Measurements from ENCODE around the gene EML5. TPM values are rescaled to one million over a fixed set of nuclear protein-coding genes. Genes with fewer than 3 reads are reported as not detected.
"Not testable (repeated sequence)": the region's sequence is repeated elsewhere in the genome, so short reads cannot be mapped to it uniquely, and the experiment has no call there.

Gene EML5
- total and polyA plus RNA-seq, 7 experiments from 2014 or later, result 0.40 to 6.4 (median 3.3) TPM

- POLR2A ChIA-PET, result not testable (repeated sequence)
Measured at GRCh38 chr14:88789573-88789972, 3.2 kb downstream of the EML5 start.

GRCh38 chr14:88786715-88787114, 6.0 kb downstream of the EML5 start:
- peaks cover 11 to 41% (median 23%) of the 10 kb centered on the region in 11 donors for H3K9me3 Mint-ChIP-seq
- peaks cover 0 to 20% (median 5%) of the 10 kb centered on the region in 5 donors for H3K27me3 Mint-ChIP-seq
- H3K4me3 Mint-ChIP-seq, result no peak overlapping the region
- no peaks in the 10 kb centered on the region for H3K27me3 ChIP-seq (ENCODE audit: control insufficient read depth in 2 of 2, insufficient read depth in 2 of 2, low read length in 2 of 2)
- H3K4me3 ChIP-seq (ENCODE audit: low read length), result no peak overlapping the region
- ChIA-PET CTCF (no interaction called here), POLR2A (no interaction called here)
- no peak for ATAC-seq
- H3K4me1 Mint-ChIP-seq, result peaks cover 5 to 30% (median 17%) of the 10 kb centered on the region in 7 donors
- H3K4me1 ChIP-seq (ENCODE audit: control insufficient read depth in 2 of 2, insufficient read depth in 2 of 2, low read length in 2 of 2), result peaks cover 7% of the 10 kb centered on the region in 2 donors
- H3K36me3 Mint-ChIP-seq, result peaks cover 11 to 34% (median 23%) of the 10 kb centered on the region in 5 donors
- no peak for DNase-seq
- no peak overlapping the region for H3K27ac Mint-ChIP-seq
- H3K9me3 ChIP-seq (ENCODE audit: control insufficient read depth in 2 of 3, low read length in 3 of 3), result peaks cover 0 to 11% (median 10%) of the 10 kb centered on the region in 3 experiments
- intact Hi-C loops (cut with micrococcal nuclease), result no loop called here
- no peaks in the 10 kb centered on the region for H3K36me3 ChIP-seq (ENCODE audit: control insufficient read depth in 2 of 3, insufficient read depth in 3 of 3, low read length in 3 of 3)
- H3K27ac ChIP-seq (ENCODE audit: low read depth, low read length), result no peak overlapping the region

More at GRCh38 chr14:88789573-88789972, 3.2 kb downstream of the EML5 start:
- H3K9me3 ChIP-seq (ENCODE audit: control insufficient read depth in 2 of 3, low read length in 3 of 3); intact Hi-C loops (cut with micrococcal nuclease); CTCF ChIA-PET; H3K27ac ChIP-seq (ENCODE audit: low read depth, low read length); H3K4me3 Mint-ChIP-seq; DNase-seq; H3K27ac Mint-ChIP-seq; H3K36me3 ChIP-seq (ENCODE audit: control insufficient read depth in 2 of 3, insufficient read depth in 3 of 3, low read length in 3 of 3); H3K27me3 ChIP-seq (ENCODE audit: control insufficient read depth in 2 of 2, insufficient read depth in 2 of 2, low read length in 2 of 2); H3K4me3 ChIP-seq (ENCODE audit: low read length); ATAC-seq: not testable (repeated sequence)
- peaks cover 0 to 15% (median 4%) of the 10 kb centered on the region in 11 donors for H3K9me3 Mint-ChIP-seq
- H3K36me3 Mint-ChIP-seq, result peaks cover 2 to 13% (median 7%) of the 10 kb centered on the region in 5 donors
- peaks cover 7 to 10% of the 10 kb centered on the region in 2 donors for H3K4me1 ChIP-seq (ENCODE audit: control insufficient read depth in 2 of 2, insufficient read depth in 2 of 2, low read length in 2 of 2)
- H3K27me3 Mint-ChIP-seq, result peaks cover 0 to 29% (median 5%) of the 10 kb centered on the region in 5 donors
- H3K4me1 Mint-ChIP-seq, result peaks cover 11 to 36% (median 19%) of the 10 kb centered on the region in 7 donors

GRCh38 chr14:88785911-88786310, 6.8 kb downstream of the EML5 start:
- peaks cover 0 to 3% of the 10 kb centered on the region in 2 donors for H3K4me1 ChIP-seq (ENCODE audit: control insufficient read depth in 2 of 2, insufficient read depth in 2 of 2, low read length in 2 of 2)
- intact Hi-C loops (cut with micrococcal nuclease), result no loop called here
- Mint-ChIP-seq H3K27ac (peak overlapping the region in 1 of 9 donors; percentile 60), H3K4me3 (no peak overlapping the region), H3K9me3 (peaks cover 12 to 44% (median 23%) of the 10 kb centered on the region in 11 donors), H3K36me3 (peaks cover 11 to 42% (median 29%) of the 10 kb centered on the region in 5 donors), H3K27me3 (peaks cover 0 to 18% (median 5%) of the 10 kb centered on the region in 5 donors), H3K4me1 (peaks cover 2 to 22% (median 9%) of the 10 kb centered on the region in 7 donors)
- H3K9me3 ChIP-seq (ENCODE audit: control insufficient read depth in 2 of 3, low read length in 3 of 3), result peaks cover 0 to 11% (median 10%) of the 10 kb centered on the region in 3 experiments
- H3K27ac ChIP-seq (ENCODE audit: low read depth, low read length), result no peak overlapping the region
- no peak for ATAC-seq
- DNase-seq, result no peak
- ChIA-PET CTCF (no interaction called here), POLR2A (no interaction called here)
- no peak overlapping the region for H3K4me3 ChIP-seq (ENCODE audit: low read length)
- no peaks in the 10 kb centered on the region for H3K27me3 ChIP-seq (ENCODE audit: control insufficient read depth in 2 of 2, insufficient read depth in 2 of 2, low read length in 2 of 2)
- no peaks in the 10 kb centered on the region for H3K36me3 ChIP-seq (ENCODE audit: control insufficient read depth in 2 of 3, insufficient read depth in 3 of 3, low read length in 3 of 3)

- H3K27ac Mint-ChIP-seq, result no peak overlapping the region
- H3K4me3 ChIP-seq (ENCODE audit: low read length), result no peak overlapping the region
- ATAC-seq (no peak), DNase-seq (no peak)
- H3K27ac ChIP-seq (ENCODE audit: low read depth, low read length), result no peak overlapping the region
- H3K27me3 Mint-ChIP-seq, result no peaks in the 10 kb centered on the region
- H3K36me3 ChIP-seq (ENCODE audit: control insufficient read depth in 2 of 3, insufficient read depth in 3 of 3, low read length in 3 of 3), result no peaks in the 10 kb centered on the region
- peaks cover 0 to 16% (median 4%) of the 10 kb centered on the region in 7 donors for H3K4me1 Mint-ChIP-seq
- no peak overlapping the region for H3K4me3 Mint-ChIP-seq
- intact Hi-C loops (cut with micrococcal nuclease), result no loop called here
- H3K9me3 Mint-ChIP-seq, result peaks cover 0 to 4% (median 0%) of the 10 kb centered on the region in 11 donors
- no peaks in the 10 kb centered on the region for H3K27me3 ChIP-seq (ENCODE audit: control insufficient read depth in 2 of 2, insufficient read depth in 2 of 2, low read length in 2 of 2)
- H3K9me3 ChIP-seq (ENCODE audit: control insufficient read depth in 2 of 3, low read length in 3 of 3), result no peaks in the 10 kb centered on the region
- POLR2A ChIA-PET, result no interaction called here
- H3K36me3 Mint-ChIP-seq, result peaks cover 0 to 24% (median 12%) of the 10 kb centered on the region in 5 donors
- CTCF ChIA-PET, result interaction anchor here (1.6 kb wide), 1 partner anchor 18 kb away, joined by 3 read pairs; the partner anchor contains the start of gene EML5
- no peaks in the 10 kb centered on the region for H3K4me1 ChIP-seq (ENCODE audit: control insufficient read depth in 2 of 2, insufficient read depth in 2 of 2, low read length in 2 of 2)
Measured at GRCh38 chr14:88775532-88775931, 17.2 kb downstream of the EML5 start.

- peaks cover 0 to 40% (median 16%) of the 10 kb centered on the region in 11 donors for H3K9me3 Mint-ChIP-seq
- H3K27me3 Mint-ChIP-seq, result no peaks in the 10 kb centered on the region
- Histone ChIP-seq H3K4me3 (ENCODE audit: low read length) (no peak overlapping the region), H3K27ac (ENCODE audit: low read depth, low read length) (no peak overlapping the region), H3K9me3 (ENCODE audit: control insufficient read depth in 2 of 3, low read length in 3 of 3) (peaks cover 0 to 6% (median 6%) of the 10 kb centered on the region in 3 experiments), H3K27me3 (ENCODE audit: control insufficient read depth in 2 of 2, insufficient read depth in 2 of 2, low read length in 2 of 2) (no peaks in the 10 kb centered on the region), H3K36me3 (ENCODE audit: control insufficient read depth in 2 of 3, insufficient read depth in 3 of 3, low read length in 3 of 3) (no peaks in the 10 kb centered on the region), H3K4me1 (ENCODE audit: control insufficient read depth in 2 of 2, insufficient read depth in 2 of 2, low read length in 2 of 2) (no peaks in the 10 kb centered on the region)
- H3K36me3 Mint-ChIP-seq, result peaks cover 4 to 32% (median 22%) of the 10 kb centered on the region in 5 donors
- ChIA-PET POLR2A (no interaction called here), CTCF (no interaction called here)
- DNase-seq (no peak), ATAC-seq (no peak)
- H3K27ac Mint-ChIP-seq, result no peak overlapping the region
- intact Hi-C loops (cut with micrococcal nuclease), result no loop called here
- H3K4me1 Mint-ChIP-seq, result peaks cover 0 to 4% (median 0%) of the 10 kb centered on the region in 7 donors
- H3K4me3 Mint-ChIP-seq, result no peak overlapping the region
Measured at GRCh38 chr14:88770736-88771135, 22.0 kb downstream of the EML5 start.

- Mint-ChIP-seq H3K27me3 (no peaks in the 10 kb centered on the region), H3K36me3 (peaks cover 0 to 39% (median 32%) of the 10 kb centered on the region in 5 donors), H3K4me3 (no peak overlapping the region), H3K4me1 (peaks cover 0 to 1% (median 0%) of the 10 kb centered on the region in 7 donors), H3K9me3 (peaks cover 0 to 75% (median 27%) of the 10 kb centered on the region in 11 donors), H3K27ac (no peak overlapping the region)
- H3K9me3 ChIP-seq (ENCODE audit: control insufficient read depth in 2 of 3, low read length in 3 of 3), result peaks cover 0 to 6% (median 6%) of the 10 kb centered on the region in 3 experiments
- DNase-seq, result no peak
- no peak for ATAC-seq
- H3K27ac ChIP-seq (ENCODE audit: low read depth, low read length), result no peak overlapping the region
- H3K27me3 ChIP-seq (ENCODE audit: control insufficient read depth in 2 of 2, insufficient read depth in 2 of 2, low read length in 2 of 2), result no peaks in the 10 kb centered on the region
- H3K4me3 ChIP-seq (ENCODE audit: low read length), result no peak overlapping the region
- POLR2A ChIA-PET, result no interaction called here
- no peaks in the 10 kb centered on the region for H3K36me3 ChIP-seq (ENCODE audit: control insufficient read depth in 2 of 3, insufficient read depth in 3 of 3, low read length in 3 of 3)
- CTCF ChIA-PET, result no interaction called here
- H3K4me1 ChIP-seq (ENCODE audit: control insufficient read depth in 2 of 2, insufficient read depth in 2 of 2, low read length in 2 of 2), result no peaks in the 10 kb centered on the region
- intact Hi-C loops (cut with micrococcal nuclease), result no loop called here
Measured at GRCh38 chr14:88765130-88765529, 27.6 kb downstream of the EML5 start.

GRCh38 chr14:88753873-88754272, 38.9 kb downstream of the EML5 start:
- peaks cover 0 to 5% (median 0%) of the 10 kb centered on the region in 7 donors for H3K4me1 Mint-ChIP-seq
- H3K27me3 ChIP-seq (ENCODE audit: control insufficient read depth in 2 of 2, insufficient read depth in 2 of 2, low read length in 2 of 2), result no peaks in the 10 kb centered on the region
- no peak overlapping the region for H3K27ac ChIP-seq (ENCODE audit: low read depth, low read length)
- no peak overlapping the region for H3K27ac Mint-ChIP-seq
- POLR2A ChIA-PET, result no interaction called here
- no peak for ATAC-seq
- no peaks in the 10 kb centered on the region for H3K4me1 ChIP-seq (ENCODE audit: control insufficient read depth in 2 of 2, insufficient read depth in 2 of 2, low read length in 2 of 2)
- CTCF ChIA-PET, result no interaction called here
- no peaks in the 10 kb centered on the region for H3K36me3 ChIP-seq (ENCODE audit: control insufficient read depth in 2 of 3, insufficient read depth in 3 of 3, low read length in 3 of 3)
- H3K4me3 ChIP-seq (ENCODE audit: low read length), result no peak overlapping the region
- no peaks in the 10 kb centered on the region for H3K27me3 Mint-ChIP-seq
- H3K9me3 ChIP-seq (ENCODE audit: control insufficient read depth in 2 of 3, low read length in 3 of 3), result no peaks in the 10 kb centered on the region
- intact Hi-C loops (cut with micrococcal nuclease), result no loop called here
- peaks cover 0 to 6% (median 0%) of the 10 kb centered on the region in 11 donors for H3K9me3 Mint-ChIP-seq
- H3K4me3 Mint-ChIP-seq, result no peak overlapping the region
- peaks cover 0 to 18% (median 10%) of the 10 kb centered on the region in 5 donors for H3K36me3 Mint-ChIP-seq
- DNase-seq, result no peak

Measured in naive thymus-derived CD4-positive, alpha-beta T cell (primary cell).